ENCODE measurements around the gene ISL1.
A peak's percentile ranks its signal among the peaks of the same experiment; 100 is the strongest.

ISL1 gene

DNA sequence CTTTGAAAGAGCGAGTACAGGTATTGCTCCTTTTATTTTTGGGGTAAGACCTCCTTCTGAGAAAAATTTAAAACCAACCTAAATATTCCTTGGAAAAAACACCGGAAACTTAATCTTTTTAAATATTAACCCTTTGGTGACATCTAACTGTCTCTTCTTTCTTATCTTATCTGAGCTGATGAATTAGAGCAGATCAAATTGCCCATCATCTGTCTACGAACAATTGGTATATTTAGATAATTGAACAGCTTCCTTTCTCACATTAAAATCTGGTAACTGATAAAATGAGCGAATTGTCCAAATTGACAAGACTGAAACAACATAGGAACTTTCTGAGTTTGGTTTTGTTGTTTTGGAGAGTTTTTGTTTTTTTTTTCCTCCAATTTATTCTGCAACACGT, 2.0 kb downstream of the ISL1 start:
- no peak overlapping the region for H3K4me3 ChIP-seq (ENCODE audit: low read depth in 1 of 5, low read length in 5 of 5)
- H3K9ac ChIP-seq (ENCODE audit: low read length in 5 of 5), result no peak overlapping the region
- H3K4me1 ChIP-seq (ENCODE audit: control insufficient read depth in 5 of 5, insufficient read depth in 5 of 5, low read length in 5 of 5), result peaks cover 1 to 43% (median 39%) of the 10 kb centered on the region in 5 donors
- no peaks in the 10 kb centered on the region for H3K36me3 ChIP-seq (ENCODE audit: control insufficient read depth in 5 of 5, insufficient read depth in 5 of 5, low read length in 5 of 5)
- no peak overlapping the region for H3K27ac ChIP-seq (ENCODE audit: low read depth, low read length)
- H3K27me3 ChIP-seq (ENCODE audit: control insufficient read depth in 5 of 5, insufficient read depth in 4 of 5, low read length in 5 of 5), result peaks cover 52 to 90% (median 85%) of the 10 kb centered on the region in 5 donors
- peaks cover 0 to 3% (median 0%) of the 10 kb centered on the region in 5 donors for H3K9me3 ChIP-seq (ENCODE audit: control insufficient read depth in 5 of 5, low read length in 5 of 5)

DNA sequence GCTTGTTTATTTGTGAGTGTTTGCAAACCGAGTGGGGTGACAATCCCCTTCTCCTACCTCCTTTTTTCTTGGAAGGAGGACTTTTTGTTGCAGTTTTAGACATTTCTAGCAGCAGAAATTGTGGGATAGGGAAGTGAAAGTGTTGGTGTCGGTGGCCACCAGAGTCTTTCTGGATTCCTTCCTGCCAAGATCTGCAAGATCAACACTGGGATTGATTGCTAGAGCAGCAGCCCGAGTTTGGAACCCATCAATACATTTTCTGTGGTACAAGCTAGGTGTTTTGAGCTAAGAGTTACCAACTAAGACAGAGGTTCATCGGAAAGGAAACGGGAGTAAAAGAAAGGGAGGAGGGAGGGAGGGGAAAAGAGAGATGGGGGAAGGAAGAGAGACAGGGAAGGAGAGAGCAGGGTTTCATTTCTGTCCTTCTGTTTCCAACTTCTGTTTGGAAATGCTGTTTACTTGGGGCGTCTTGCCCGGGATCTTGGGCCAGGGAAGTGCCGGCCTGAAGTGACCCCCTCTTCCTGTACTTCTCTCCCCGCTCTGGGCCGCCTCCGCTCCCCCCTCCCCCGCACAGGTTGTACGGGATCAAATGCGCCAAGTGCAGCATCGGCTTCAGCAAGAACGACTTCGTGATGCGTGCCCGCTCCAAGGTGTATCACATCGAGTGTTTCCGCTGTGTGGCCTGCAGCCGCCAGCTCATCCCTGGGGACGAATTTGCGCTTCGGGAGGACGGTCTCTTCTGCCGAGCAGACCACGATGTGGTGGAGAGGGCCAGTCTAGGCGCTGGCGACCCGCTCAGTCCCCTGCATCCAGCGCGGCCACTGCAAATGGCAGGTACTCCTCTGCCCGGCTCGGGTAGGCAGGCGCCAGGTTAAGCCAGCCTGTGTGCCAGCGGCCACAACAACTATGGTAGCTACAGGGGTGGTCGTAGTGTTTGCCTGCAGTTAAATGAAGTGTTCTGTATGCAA, 4.0 kb downstream of the ISL1 start:
- Histone ChIP-seq H3K9me3 (ENCODE audit: control insufficient read depth in 5 of 5, low read length in 5 of 5) (peaks cover 0 to 3% (median 0%) of the 10 kb centered on the region in 5 donors), H3K27me3 (ENCODE audit: control insufficient read depth in 5 of 5, insufficient read depth in 4 of 5, low read length in 5 of 5) (peaks cover 50 to 85% (median 80%) of the 10 kb centered on the region in 5 donors), H3K4me3 (ENCODE audit: low read depth in 1 of 5, low read length in 5 of 5) (peak overlapping the region in 4 of 5 donors; percentile 2 to 54 (median 37)), H3K27ac (ENCODE audit: low read depth, low read length) (no peak overlapping the region), H3K9ac (ENCODE audit: low read length in 5 of 5) (no peak overlapping the region), H3K36me3 (ENCODE audit: control insufficient read depth in 5 of 5, insufficient read depth in 5 of 5, low read length in 5 of 5) (no peaks in the 10 kb centered on the region), H3K4me1 (ENCODE audit: control insufficient read depth in 5 of 5, insufficient read depth in 5 of 5, low read length in 5 of 5) (peaks cover 1 to 40% (median 34%) of the 10 kb centered on the region in 5 donors)

DNA sequence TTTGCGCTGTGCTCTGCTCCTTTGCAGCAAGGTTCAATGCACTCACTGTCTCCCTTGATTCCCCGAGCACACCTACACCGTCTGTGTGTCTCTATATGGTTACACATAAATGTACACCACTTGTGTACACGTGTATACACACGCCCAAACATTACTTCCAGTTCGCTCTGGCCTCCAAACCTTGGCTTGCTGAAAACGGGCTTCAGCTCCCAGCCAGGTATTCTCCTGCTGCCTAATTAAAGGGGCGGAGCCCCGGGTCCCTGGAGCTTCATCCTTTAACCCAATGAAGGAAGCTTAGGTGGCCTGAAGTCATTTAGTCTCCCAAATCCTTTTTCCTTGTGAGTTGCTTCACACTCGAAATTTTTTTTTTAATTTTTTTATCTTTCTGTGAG, 4.6 kb downstream of the ISL1 start:
- peak overlapping the region in 1 of 5 donors; percentile 32 for H3K4me3 ChIP-seq (ENCODE audit: low read depth in 1 of 5, low read length in 5 of 5)
- peaks cover 0 to 33% (median 29%) of the 10 kb centered on the region in 5 donors for H3K4me1 ChIP-seq (ENCODE audit: control insufficient read depth in 5 of 5, insufficient read depth in 5 of 5, low read length in 5 of 5)
- peaks cover 45 to 84% (median 75%) of the 10 kb centered on the region in 5 donors for H3K27me3 ChIP-seq (ENCODE audit: control insufficient read depth in 5 of 5, insufficient read depth in 4 of 5, low read length in 5 of 5)
- H3K36me3 ChIP-seq (ENCODE audit: control insufficient read depth in 5 of 5, insufficient read depth in 5 of 5, low read length in 5 of 5), result no peaks in the 10 kb centered on the region
- H3K27ac ChIP-seq (ENCODE audit: low read depth, low read length), result no peak overlapping the region
- H3K9ac ChIP-seq (ENCODE audit: low read length in 5 of 5), result no peak overlapping the region
- peaks cover 0 to 3% (median 0%) of the 10 kb centered on the region in 5 donors for H3K9me3 ChIP-seq (ENCODE audit: control insufficient read depth in 5 of 5, low read length in 5 of 5)

DNA sequence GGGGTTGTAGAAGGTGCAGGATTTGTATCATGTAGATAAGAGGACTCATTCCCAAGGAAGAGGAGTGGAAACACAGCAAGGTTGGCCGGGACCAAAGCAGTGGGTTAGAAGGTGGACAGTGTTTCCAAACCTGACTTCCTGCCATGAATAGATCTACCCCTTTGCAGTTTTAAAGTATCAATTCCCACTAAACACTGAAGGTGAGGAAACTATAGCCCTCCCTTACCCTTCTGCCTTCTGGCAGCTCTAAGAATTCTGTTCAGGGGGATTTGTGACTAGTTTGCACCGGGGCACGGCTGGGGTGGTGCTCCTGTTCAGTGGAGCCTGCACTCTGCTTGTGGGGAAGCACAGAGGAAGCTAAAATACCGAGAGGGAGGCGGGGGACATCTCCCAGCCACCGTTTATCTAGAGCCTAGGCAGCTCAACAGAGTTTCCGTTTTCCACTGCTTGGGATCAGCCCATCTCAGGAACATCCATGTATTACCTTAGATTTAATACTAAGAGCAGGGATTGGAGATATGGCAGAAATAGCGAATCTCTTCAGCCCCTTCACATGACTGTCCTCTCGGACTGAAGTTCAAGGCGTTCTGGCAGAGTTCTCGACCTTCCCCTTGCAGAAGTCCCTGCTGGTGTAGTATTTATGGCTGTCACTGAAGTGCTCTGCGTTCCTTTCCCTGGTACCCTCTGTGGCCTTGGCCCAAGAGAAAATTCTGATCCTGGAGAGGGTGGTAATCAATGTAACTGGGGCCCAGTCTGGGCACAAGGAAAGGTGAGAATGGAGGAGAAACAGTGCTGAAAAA, 5.4 kb downstream of the ISL1 start:
- Histone ChIP-seq H3K4me1 (ENCODE audit: control insufficient read depth in 5 of 5, insufficient read depth in 5 of 5, low read length in 5 of 5) (peaks cover 0 to 25% (median 21%) of the 10 kb centered on the region in 5 donors), H3K36me3 (ENCODE audit: control insufficient read depth in 5 of 5, insufficient read depth in 5 of 5, low read length in 5 of 5) (no peaks in the 10 kb centered on the region), H3K9me3 (ENCODE audit: control insufficient read depth in 5 of 5, low read length in 5 of 5) (peaks cover 0 to 3% (median 0%) of the 10 kb centered on the region in 5 donors), H3K27ac (ENCODE audit: low read depth, low read length) (no peak overlapping the region), H3K4me3 (ENCODE audit: low read depth in 1 of 5, low read length in 5 of 5) (no peak overlapping the region), H3K9ac (ENCODE audit: low read length in 5 of 5) (no peak overlapping the region), H3K27me3 (ENCODE audit: control insufficient read depth in 5 of 5, insufficient read depth in 4 of 5, low read length in 5 of 5) (peaks cover 41 to 81% (median 66%) of the 10 kb centered on the region in 5 donors)

DNA sequence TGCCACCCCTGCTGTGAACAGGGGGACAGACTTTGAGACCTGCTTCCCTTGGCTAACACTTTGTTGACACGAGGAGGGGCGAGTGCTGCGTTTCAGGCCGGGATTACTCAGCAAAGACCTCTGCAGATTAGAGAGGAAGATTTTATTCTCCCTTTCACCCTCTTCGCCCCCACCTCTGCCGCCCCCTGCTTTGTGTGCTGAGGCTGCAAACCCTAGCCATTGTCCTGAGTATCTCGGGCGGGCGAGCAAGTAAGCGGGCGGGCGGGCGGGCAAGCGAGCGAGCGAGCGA, 6.0 kb downstream of the ISL1 start:
- Histone ChIP-seq H3K27me3 (ENCODE audit: control insufficient read depth in 5 of 5, insufficient read depth in 4 of 5, low read length in 5 of 5) (peaks cover 39 to 81% (median 61%) of the 10 kb centered on the region in 5 donors), H3K36me3 (ENCODE audit: control insufficient read depth in 5 of 5, insufficient read depth in 5 of 5, low read length in 5 of 5) (no peaks in the 10 kb centered on the region), H3K4me3 (ENCODE audit: low read depth in 1 of 5, low read length in 5 of 5) (peak overlapping the region in 2 of 5 donors; percentile 33 to 58), H3K4me1 (ENCODE audit: control insufficient read depth in 5 of 5, insufficient read depth in 5 of 5, low read length in 5 of 5) (peaks cover 0 to 23% (median 20%) of the 10 kb centered on the region in 5 donors), H3K27ac (ENCODE audit: low read depth, low read length) (no peak overlapping the region), H3K9me3 (ENCODE audit: control insufficient read depth in 5 of 5, low read length in 5 of 5) (peaks cover 0 to 3% (median 0%) of the 10 kb centered on the region in 5 donors), H3K9ac (ENCODE audit: low read length in 5 of 5) (no peak overlapping the region)

DNA sequence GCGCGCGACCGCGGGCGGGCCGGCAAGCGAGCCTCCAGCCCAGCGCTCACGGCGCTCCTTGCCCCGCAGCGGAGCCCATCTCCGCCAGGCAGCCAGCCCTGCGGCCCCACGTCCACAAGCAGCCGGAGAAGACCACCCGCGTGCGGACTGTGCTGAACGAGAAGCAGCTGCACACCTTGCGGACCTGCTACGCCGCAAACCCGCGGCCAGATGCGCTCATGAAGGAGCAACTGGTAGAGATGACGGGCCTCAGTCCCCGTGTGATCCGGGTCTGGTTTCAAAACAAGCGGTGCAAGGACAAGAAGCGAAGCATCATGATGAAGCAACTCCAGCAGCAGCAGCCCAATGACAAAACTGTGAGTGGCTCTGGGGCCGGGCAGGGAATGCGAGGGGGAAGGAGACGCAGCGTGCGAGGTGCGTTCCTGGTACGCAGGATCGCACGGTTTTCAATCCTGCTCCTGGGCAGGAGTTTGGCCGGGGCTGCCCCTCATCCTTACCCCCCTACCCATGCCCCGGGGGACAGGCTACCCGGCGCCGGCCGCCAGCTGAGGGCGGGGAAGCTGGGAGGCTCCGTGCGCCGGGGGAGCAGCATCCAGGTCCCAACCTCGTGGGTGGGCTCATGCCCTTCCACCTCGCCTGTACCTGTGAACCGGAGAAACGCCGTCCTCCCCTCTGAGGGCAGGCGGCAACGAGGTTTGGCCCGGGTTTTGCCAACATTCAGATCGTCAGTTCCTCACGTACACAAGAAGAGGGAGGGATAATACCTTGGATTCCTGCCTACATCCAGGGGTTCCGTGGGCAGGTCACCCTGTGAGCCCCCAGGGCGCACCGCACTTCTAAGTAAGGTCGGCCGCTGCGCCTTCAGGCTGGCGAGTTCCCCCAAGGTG, 6.6 kb downstream of the ISL1 start:
- Histone ChIP-seq H3K9ac (ENCODE audit: low read length in 5 of 5) (no peak overlapping the region), H3K4me3 (ENCODE audit: low read depth in 1 of 5, low read length in 5 of 5) (peak overlapping the region in 4 of 5 donors; percentile 36 to 58 (median 42)), H3K4me1 (ENCODE audit: control insufficient read depth in 5 of 5, insufficient read depth in 5 of 5, low read length in 5 of 5) (peaks cover 0 to 23% (median 20%) of the 10 kb centered on the region in 5 donors), H3K9me3 (ENCODE audit: control insufficient read depth in 5 of 5, low read length in 5 of 5) (peaks cover 0 to 3% (median 0%) of the 10 kb centered on the region in 5 donors), H3K27ac (ENCODE audit: low read depth, low read length) (no peak overlapping the region), H3K27me3 (ENCODE audit: control insufficient read depth in 5 of 5, insufficient read depth in 4 of 5, low read length in 5 of 5) (peaks cover 35 to 79% (median 57%) of the 10 kb centered on the region in 5 donors), H3K36me3 (ENCODE audit: control insufficient read depth in 5 of 5, insufficient read depth in 5 of 5, low read length in 5 of 5) (no peaks in the 10 kb centered on the region)

DNA sequence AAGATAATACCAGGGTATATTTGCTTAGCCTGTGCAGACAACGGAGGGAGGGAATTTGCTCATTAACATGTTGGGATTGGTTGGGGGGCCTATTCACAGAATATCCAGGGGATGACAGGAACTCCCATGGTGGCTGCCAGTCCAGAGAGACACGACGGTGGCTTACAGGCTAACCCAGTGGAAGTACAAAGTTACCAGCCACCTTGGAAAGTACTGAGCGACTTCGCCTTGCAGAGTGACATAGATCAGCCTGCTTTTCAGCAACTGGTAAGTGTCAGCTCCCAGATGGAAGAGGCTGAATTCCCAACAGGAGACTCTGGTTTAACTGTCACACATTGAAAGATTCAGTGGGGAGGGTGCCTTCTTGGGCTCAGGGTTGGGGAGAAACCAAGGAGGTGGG, 7.9 kb downstream of the ISL1 start:
- Histone ChIP-seq H3K9me3 (ENCODE audit: control insufficient read depth in 5 of 5, low read length in 5 of 5) (peaks cover 0 to 3% (median 0%) of the 10 kb centered on the region in 5 donors), H3K36me3 (ENCODE audit: control insufficient read depth in 5 of 5, insufficient read depth in 5 of 5, low read length in 5 of 5) (no peaks in the 10 kb centered on the region), H3K9ac (ENCODE audit: low read length in 5 of 5) (no peak overlapping the region), H3K27me3 (ENCODE audit: control insufficient read depth in 5 of 5, insufficient read depth in 4 of 5, low read length in 5 of 5) (peaks cover 42 to 79% (median 57%) of the 10 kb centered on the region in 5 donors), H3K4me1 (ENCODE audit: control insufficient read depth in 5 of 5, insufficient read depth in 5 of 5, low read length in 5 of 5) (peaks cover 0 to 23% (median 20%) of the 10 kb centered on the region in 5 donors), H3K27ac (ENCODE audit: low read depth, low read length) (no peak overlapping the region), H3K4me3 (ENCODE audit: low read depth in 1 of 5, low read length in 5 of 5) (no peak overlapping the region)

DNA sequence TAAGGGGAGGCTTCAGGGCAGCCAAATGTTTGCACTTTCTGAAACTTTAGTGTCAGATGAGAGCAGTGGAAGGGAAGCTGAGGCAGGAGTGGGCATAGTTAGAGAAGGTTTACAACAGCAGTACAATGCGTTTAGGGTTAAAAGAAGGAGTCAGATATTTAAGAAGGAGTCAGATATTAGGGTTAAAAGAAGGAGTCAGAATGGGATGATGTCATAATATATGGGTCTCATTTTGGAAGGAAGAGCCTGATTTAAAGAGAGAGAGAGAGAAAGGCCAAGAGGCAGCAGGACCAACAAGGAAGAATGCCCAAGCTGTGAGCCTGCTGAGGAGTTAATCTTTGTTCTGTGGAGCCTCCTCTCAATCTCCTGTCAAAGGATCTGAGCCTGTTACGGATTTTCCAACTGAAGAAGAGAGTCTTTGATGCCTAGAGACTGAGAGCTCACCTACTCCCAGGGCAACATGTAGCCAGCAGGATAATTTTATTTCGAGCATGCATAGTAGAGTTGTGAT, 9.5 kb downstream of the ISL1 start:
- peaks cover 35 to 69% (median 53%) of the 10 kb centered on the region in 5 donors for H3K27me3 ChIP-seq (ENCODE audit: control insufficient read depth in 5 of 5, insufficient read depth in 4 of 5, low read length in 5 of 5)
- no peak overlapping the region for H3K27ac ChIP-seq (ENCODE audit: low read depth, low read length)
- no peaks in the 10 kb centered on the region for H3K36me3 ChIP-seq (ENCODE audit: control insufficient read depth in 5 of 5, insufficient read depth in 5 of 5, low read length in 5 of 5)
- peaks cover 0 to 3% (median 0%) of the 10 kb centered on the region in 5 donors for H3K9me3 ChIP-seq (ENCODE audit: control insufficient read depth in 5 of 5, low read length in 5 of 5)
- H3K4me3 ChIP-seq (ENCODE audit: low read depth in 1 of 5, low read length in 5 of 5), result no peak overlapping the region
- peaks cover 0 to 14% (median 9%) of the 10 kb centered on the region in 5 donors for H3K4me1 ChIP-seq (ENCODE audit: control insufficient read depth in 5 of 5, insufficient read depth in 5 of 5, low read length in 5 of 5)
- H3K9ac ChIP-seq (ENCODE audit: low read length in 5 of 5), result no peak overlapping the region

DNA sequence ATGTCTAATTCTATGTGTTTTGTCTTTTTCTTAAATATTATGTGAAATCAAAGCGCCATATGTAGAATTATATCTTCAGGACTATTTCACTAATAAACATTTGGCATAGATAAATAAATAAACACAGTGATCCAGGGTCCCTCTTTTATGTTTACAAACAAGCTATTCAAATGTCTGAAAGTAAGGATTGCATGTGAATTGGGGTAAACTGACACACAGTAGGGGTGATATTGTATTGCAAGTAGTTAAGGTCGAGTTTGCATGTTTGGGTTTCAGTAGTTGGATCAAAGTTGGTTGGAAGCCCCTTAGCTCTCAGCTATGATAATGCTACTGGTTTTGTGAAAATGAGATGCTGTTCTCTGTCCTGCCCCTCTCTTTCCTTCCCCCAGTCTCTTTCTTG, 11.4 kb downstream of the ISL1 start:
- Histone ChIP-seq H3K27ac (ENCODE audit: low read depth, low read length) (no peak overlapping the region), H3K4me3 (ENCODE audit: low read depth in 1 of 5, low read length in 5 of 5) (no peak overlapping the region), H3K27me3 (ENCODE audit: control insufficient read depth in 5 of 5, insufficient read depth in 4 of 5, low read length in 5 of 5) (peaks cover 24 to 68% (median 53%) of the 10 kb centered on the region in 5 donors), H3K9ac (ENCODE audit: low read length in 5 of 5) (no peak overlapping the region), H3K4me1 (ENCODE audit: control insufficient read depth in 5 of 5, insufficient read depth in 5 of 5, low read length in 5 of 5) (peaks cover 0 to 15% (median 10%) of the 10 kb centered on the region in 5 donors), H3K36me3 (ENCODE audit: control insufficient read depth in 5 of 5, insufficient read depth in 5 of 5, low read length in 5 of 5) (no peaks in the 10 kb centered on the region), H3K9me3 (ENCODE audit: control insufficient read depth in 5 of 5, low read length in 5 of 5) (peaks cover 0 to 3% (median 0%) of the 10 kb centered on the region in 5 donors)
